Lung (tissue), 12 donors: ENCODE measurements around the gene PDE1C. TPM values are rescaled to one million over a fixed set of nuclear protein-coding genes. Genes with fewer than 3 reads are reported as not detected.
A peak's percentile ranks its signal among the peaks of the same experiment; 100 is the strongest.

Experiments
- ATAC-seq: fragments of 200-7000 bp; cut with Tn5 transposase; one replicate; pipeline ENCODE4 v1.9.1; 2020; ENCODE audit warnings: moderate number of reproducible peaks; ENCODE audit not compliant: insufficient read depth, low FRiP score
- DNase-seq, 3 donors: peaks; one replicate each; pipeline ENCODE4 v3.0.0-alpha.2; 2013 to 2017
- H3K27ac ChIP-seq, 2 donors: one replicate each; pipeline ENCODE4 v1.5.1; 2013; ENCODE audit warnings: mild to moderate bottlenecking in 2 of 2, moderate library complexity in 2 of 2, control low read depth in 1 of 2, inconsistent platforms in 1 of 2, low read depth in 1 of 2, low read length in 1 of 2
- H3K27me3 ChIP-seq, 3 donors: one replicate each; pipeline ENCODE4 v1.5.1; 2013; ENCODE audit warnings: low read length in 2 of 3; ENCODE audit not compliant: control insufficient read depth in 3 of 3, insufficient read depth in 3 of 3
- H3K36me3 ChIP-seq, 4 donors: one replicate each; pipeline ENCODE4 v1.5.1; 2013; ENCODE audit warnings: low read length in 4 of 4, mild to moderate bottlenecking in 1 of 4, moderate library complexity in 1 of 4; ENCODE audit not compliant: control insufficient read depth in 4 of 4, insufficient read depth in 4 of 4
- H3K4me1 ChIP-seq, 5 donors: one replicate each; pipeline ENCODE4 v1.5.1; 2013; ENCODE audit warnings: low read length in 5 of 5, mild to moderate bottlenecking in 2 of 5, moderate library complexity in 1 of 5; ENCODE audit not compliant: control insufficient read depth in 5 of 5, insufficient read depth in 5 of 5
- H3K4me3 ChIP-seq: one replicate; pipeline ENCODE4 v1.5.1; 2013; ENCODE audit warnings: mild to moderate bottlenecking, control low read depth, moderate library complexity
- H3K9ac ChIP-seq, 2 donors: one replicate each; pipeline ENCODE4 v1.5.1; 2013; ENCODE audit warnings: low read length in 2 of 2, control low read depth in 1 of 2; ENCODE audit not compliant: insufficient read depth in 1 of 2
- H3K9me3 ChIP-seq, 4 donors: one replicate each; pipeline ENCODE4 v1.5.1; 2013; ENCODE audit warnings: low read length in 3 of 4, mild to moderate bottlenecking in 1 of 4, moderate library complexity in 1 of 4; ENCODE audit not compliant: control insufficient read depth in 4 of 4, insufficient read depth in 3 of 4
- CTCF ChIP-seq: IDR thresholded peaks from 2 replicates; pipeline ENCODE4 v1.5.1; 2012; ENCODE audit warnings: mild to moderate bottlenecking; ENCODE audit errors: control extremely low read depth, extremely low read depth
- WGBS, 2 donors: extraction: QIAGEN DNeasy Blood & Tissue Kit; methylation state at CpG; one replicate each; pipeline ENCODE4 v1.1.7; 2013; 5-methylcytosine and 5-hydroxymethylcytosine counted together
- polyA plus RNA-seq, 2 donors: library from polyadenylated mRNA; stranded (reverse); fragments of 200-250 nt; gene quantifications; one replicate each; pipeline ENCODE4 v1.2.1, GENCODE V29; 2013
- total RNA-seq, 2 donors: library from RNA; depleted of rRNA in 1 of 2; stranded (reverse); fragments of >200 nt in 1 of 2; gene quantifications; one replicate each; pipeline ENCODE4 v1.2.1, GENCODE V29; 2014 to 2021
- donor health status: control.
- donor health status: control.
- donor health status: Bipolar disorder and iron deficiency.
- donor health status: healthy.
- donor health status: DM: yes; HTN: yes; CAD: no.

The PDE1C gene
- total and polyA plus RNA-seq, 4 donors, result 1.9 to 14.3 (median 6.1) TPM

DNA sequence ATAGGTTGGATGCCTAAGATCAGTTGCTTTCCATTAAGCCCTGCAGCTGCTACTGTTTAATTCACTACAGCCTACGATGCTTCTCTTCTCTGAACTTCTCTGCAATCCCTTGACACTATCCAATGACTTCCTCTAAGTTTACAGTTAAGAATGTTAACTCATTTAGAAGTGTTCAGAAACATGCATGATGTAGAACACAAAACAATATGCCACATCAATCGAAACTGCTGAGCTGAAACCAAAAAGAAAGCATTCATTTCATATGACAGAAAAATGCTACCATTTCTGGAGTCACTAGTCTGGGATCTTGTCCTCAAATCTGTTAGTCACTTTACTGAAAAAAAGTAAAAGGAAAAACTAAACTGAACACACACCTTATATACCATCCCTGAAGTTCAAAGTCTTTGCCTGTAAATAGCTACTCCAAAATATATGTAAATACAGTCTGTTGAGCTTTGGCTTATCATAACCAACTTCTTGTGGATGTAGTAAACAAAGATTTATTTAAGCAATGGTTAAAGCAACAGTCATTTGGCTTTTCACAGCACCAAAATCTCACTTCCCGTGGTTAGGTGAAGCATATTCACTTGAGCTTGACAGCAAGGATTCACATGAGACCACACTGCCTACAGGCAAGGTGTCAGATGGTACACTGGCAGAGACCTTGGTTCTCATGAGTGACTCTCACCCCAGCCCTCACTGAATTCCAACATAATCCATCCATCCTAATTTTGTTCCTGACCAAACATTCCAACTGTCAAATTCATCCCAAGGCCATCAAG is 196.2 kb downstream of the PDE1C start:
- 64 to 73% methylated on average over 3 of the region's 3 CpGs for WGBS, 2 donors
- no peaks in the 10 kb centered on the region for H3K27me3 ChIP-seq
- peaks cover 0 to 15% (median 0%) of the 10 kb centered on the region in 5 donors for H3K4me1 ChIP-seq
- ATAC-seq (no peak), DNase-seq (no peak)
- peak overlapping the region; percentile 6 to 98 for H3K27ac ChIP-seq
- H3K9ac ChIP-seq, result no peak overlapping the region
- no peak overlapping the region for H3K4me3 ChIP-seq
- TF ChIP-seq CTCF, result no peak
- H3K36me3 ChIP-seq, result no peaks in the 10 kb centered on the region
- no peaks in the 10 kb centered on the region for H3K9me3 ChIP-seq

DNA sequence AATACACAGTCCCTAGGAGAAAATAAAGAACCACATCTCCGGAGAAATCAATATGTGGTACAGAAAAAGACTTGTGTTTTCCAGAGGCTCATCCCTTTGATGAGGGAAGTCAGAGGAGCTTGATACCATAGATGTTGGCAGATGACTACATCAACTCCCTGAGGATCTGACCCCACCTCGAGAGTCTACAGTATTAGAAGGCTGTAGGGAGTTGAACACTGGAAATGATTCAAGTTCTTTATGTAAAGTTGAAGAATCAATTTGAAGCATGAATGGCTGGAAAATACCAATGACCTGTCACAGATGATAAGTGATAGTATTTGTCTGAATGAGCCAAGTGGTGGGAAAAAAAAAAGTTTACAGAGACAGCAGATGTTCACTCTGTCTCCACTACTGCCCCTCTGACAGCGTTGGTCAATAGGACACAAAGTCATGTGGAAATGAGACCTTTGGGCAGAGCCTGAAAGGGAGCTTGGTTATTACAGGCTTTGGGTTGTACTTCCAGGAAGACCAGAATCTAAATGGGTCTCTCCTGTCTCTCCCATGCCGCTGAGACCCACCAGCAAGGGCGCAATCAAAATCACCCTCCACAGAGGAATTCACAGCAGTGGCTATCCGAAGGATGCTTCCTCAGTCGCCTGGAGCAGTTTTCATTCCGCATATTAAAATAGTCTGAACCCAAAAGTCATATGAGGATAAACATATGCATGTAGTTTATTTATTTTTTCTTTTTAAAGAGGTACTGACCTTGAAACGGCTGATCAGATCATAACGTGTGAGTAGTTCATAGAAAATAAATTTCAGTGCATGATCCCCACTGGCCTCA is 197.4 kb downstream of the PDE1C start:
- Histone ChIP-seq H3K4me1 (peaks cover 0 to 15% (median 0%) of the 10 kb centered on the region in 5 donors), H3K27ac (peak overlapping the region in 1 of 2 donors; percentile 21), H3K9ac (no peak overlapping the region), H3K4me3 (no peak overlapping the region), H3K36me3 (no peaks in the 10 kb centered on the region), H3K9me3 (no peaks in the 10 kb centered on the region), H3K27me3 (no peaks in the 10 kb centered on the region)
- WGBS, 2 donors, result 88 to 90% methylated on average over 10 of the region's 10 CpGs
- no peak for TF ChIP-seq CTCF
- ATAC-seq (no peak), DNase-seq (no peak)

DNA sequence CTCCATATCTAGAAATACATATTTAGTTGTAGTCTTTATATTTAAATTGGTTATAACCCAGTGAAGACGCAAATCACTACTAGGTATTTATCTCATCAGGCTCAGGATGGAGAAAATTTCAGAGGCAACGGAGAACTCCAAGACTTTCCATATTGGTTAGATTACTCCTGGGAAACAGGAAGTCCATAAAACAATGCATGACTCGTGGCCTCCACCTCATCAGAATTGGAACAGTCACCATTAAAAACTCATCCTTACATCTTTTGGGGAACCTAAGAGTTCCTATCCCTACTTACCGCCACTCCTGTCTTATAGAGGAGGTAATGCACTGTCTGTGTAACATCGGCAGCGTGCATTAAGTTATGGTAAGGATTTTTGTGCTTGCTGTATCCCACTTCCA is 205.6 kb downstream of the PDE1C start:
- H3K36me3 ChIP-seq, result no peaks in the 10 kb centered on the region
- ATAC-seq (no peak), DNase-seq (no peak)
- peaks cover 0 to 5% (median 0%) of the 10 kb centered on the region in 4 donors for H3K9me3 ChIP-seq
- H3K4me1 ChIP-seq, result peaks cover 0 to 6% (median 0%) of the 10 kb centered on the region in 5 donors
- H3K4me3 ChIP-seq, result no peak overlapping the region
- TF ChIP-seq CTCF, result no peak
- 84 to 91% methylated on average over 6 of the region's 6 CpGs for WGBS, 2 donors
- no peaks in the 10 kb centered on the region for H3K27me3 ChIP-seq
- no peak overlapping the region for H3K9ac ChIP-seq
- H3K27ac ChIP-seq, result no peak overlapping the region
